ENCODE results near the gene TDP2.

GRCh38 chr6:24680582-24680981, 13.9 kb upstream of the TDP2 start:
- TF ChIP-seq CTCF (IDR thresholded peaks at IDR 0.05; ENCODE audit: extremely low read depth in 1 of 2, insufficient read depth in 1 of 2, low read depth in 1 of 2, low read length in 2 of 2) (no peak), POLR2A (IDR thresholded peaks at IDR 0.05; ENCODE audit: low read depth, low read length) (no peak), MAX (IDR thresholded peaks at IDR 0.05; ENCODE audit: insufficient read depth, insufficient read length) (no peak), EZH2 (IDR thresholded peaks at IDR 0.05; ENCODE audit: borderline replicate concordance, low read depth, low read length, severe bottlenecking) (no peak), GATA2 (IDR thresholded peaks at IDR 0.05; ENCODE audit: insufficient read depth, insufficient read length, low read depth, low read length) (no peak), JUN (IDR thresholded peaks at IDR 0.05; ENCODE audit: borderline replicate concordance, insufficient read depth, insufficient read length, low read depth) (no peak), POLR2AphosphoS5 (IDR thresholded peaks at IDR 0.05; ENCODE audit: insufficient read depth, low read depth, low read length) (no peak)
